HepG2 (cell line): Measurements from ENCODE around the gene ZFAND3. TPM values are rescaled to one million over a fixed set of nuclear protein-coding genes. Genes with fewer than 3 reads are reported as not detected.

ENCODE experiments used
- ATAC-seq: fragments of 200-7000 bp; cut with Tn5 transposase; 3 replicates; pipeline ENCODE4 v1.9.1; 2020; ENCODE audit warnings: mild to moderate bottlenecking, moderate library complexity
- BruUV-seq: library from RNA; stranded (reverse); fragments of 400-500 nt; replicated peaks from 2 replicates; lab custom pipeline; 2021; lab: Mats Ljungman, UMichigan
- CTCF ChIA-PET: fragments of 300-600 bp; formaldehyde crosslinking; extraction: SDS; loops from one replicate; lab custom pipeline; 2021; ENCODE audit warnings: low total read pairs, inconsistent platforms, low intra/inter-chr PET ratio; lab: Yijun Ruan, JAX
- POLR2A ChIA-PET: fragments of 350-600 bp; sonication (Branson Sonifier 250); formaldehyde crosslinking; loops from one replicate; lab custom pipeline; 2020; ENCODE audit warnings: antibody characterized with exemption, inconsistent platforms; lab: Yijun Ruan, JAX
- DNase-seq: peaks from one replicate; pipeline ENCODE4 v3.0.0-alpha.2; 2015; ENCODE audit warnings: low spot score
- FAIRE-seq: peaks from 3 replicates; lab custom pipeline; 2011; peaks lifted over from hg19 to GRCh38; lab: Jason Lieb, UNC
- H2AFZ ChIP-seq: one replicate; pipeline ENCODE4 v1.6.1; 2011; ENCODE audit warnings: low read length, inconsistent platforms
- H3K27ac ChIP-seq: fragments of 300-600 bp; 3 replicates; pipeline ENCODE4 v1.8.0; 2011; ENCODE audit warnings: mixed run types, mild to moderate bottlenecking, mixed read lengths, low read length, inconsistent platforms; ENCODE audit not compliant: insufficient read depth; ENCODE audit errors: extremely low read length
- H3K27me3 ChIP-seq, 2 experiments: fragments of 200-600 bp in 1 of 2; 2 replicates in 1 of 2; 3 replicates in 1 of 2; pipeline versions ENCODE4 v1.6.0 to v1.8.0; 2011; ENCODE audit warnings: low read length in 2 of 2, mild to moderate bottlenecking in 2 of 2, moderate library complexity in 2 of 2, inconsistent platforms in 1 of 2; ENCODE audit not compliant: insufficient read depth in 2 of 2, control insufficient read depth in 1 of 2
- H3K36me3 ChIP-seq, 2 experiments: fragments of 200-600 bp in 1 of 2; replicated peaks in 1 of 2; 2 replicates in 1 of 2; 3 replicates in 1 of 2; pipeline versions ENCODE4 v1.5.1 to v1.8.0; 2011; ENCODE audit warnings: low read length in 2 of 2, inconsistent platforms in 1 of 2; ENCODE audit not compliant: insufficient read depth in 2 of 2, control insufficient read depth in 1 of 2
- H3K4me1 ChIP-seq: 2 replicates; pipeline ENCODE4 v1.5.1; 2012; ENCODE audit warnings: low read length, inconsistent platforms; ENCODE audit not compliant: insufficient read depth
- H3K4me2 ChIP-seq: 2 replicates; pipeline ENCODE4 v1.6.0; 2011; ENCODE audit warnings: low read depth, low read length, inconsistent platforms
- H3K4me3 ChIP-seq, 3 experiments: fragments of 200-600 bp in 1 of 3; sonication (generic), shearing (Covaris generic) in 1 of 3; replicated peaks in 1 of 3; 2 replicates each; pipeline ENCODE4 v1.5.1; 2011 to 2016; ENCODE audit warnings: low read length in 3 of 3, inconsistent platforms in 2 of 3, low read depth in 2 of 3, mild to moderate bottlenecking in 2 of 3, control low read depth in 1 of 3, mixed read lengths in 1 of 3; ENCODE audit not compliant: insufficient read depth in 1 of 3
- H3K79me2 ChIP-seq: one replicate; pipeline ENCODE4 v1.6.1; 2011; ENCODE audit warnings: low read length, inconsistent platforms; ENCODE audit not compliant: insufficient read depth
- H3K9ac ChIP-seq: 2 replicates; pipeline ENCODE4 v1.6.0; 2011; ENCODE audit warnings: mild to moderate bottlenecking, low read depth, low read length, inconsistent platforms; ENCODE audit not compliant: insufficient read depth
- H3K9me3 ChIP-seq: 2 replicates; pipeline ENCODE4 v1.5.1; 2012; ENCODE audit warnings: mild to moderate bottlenecking, low read length
- H4K20me1 ChIP-seq: 2 replicates; pipeline ENCODE4 v1.6.0; 2011; ENCODE audit warnings: inconsistent platforms, mild to moderate bottlenecking, low read length, moderate library complexity; ENCODE audit not compliant: insufficient read depth
- CBFB ChIP-seq: sonication (generic); formaldehyde crosslinking; IDR thresholded peaks from 2 replicates; pipeline ENCODE4 v1.4.0; 2020; ENCODE audit warnings: missing genetic modification reagents
- ELF4 ChIP-seq: sonication (generic); formaldehyde crosslinking; IDR thresholded peaks from 2 replicates; pipeline ENCODE4 v1.5.0; 2020; ENCODE audit warnings: missing genetic modification reagents, mild to moderate bottlenecking, moderate library complexity, borderline replicate concordance
- GMEB2 ChIP-seq: IDR thresholded peaks from 2 replicates; pipeline ENCODE4 v1.6.1; 2016; ENCODE audit warnings: missing biosample characterization, missing genetic modification reagents, low read depth
- GTF3A ChIP-seq: sonication (generic); formaldehyde crosslinking; conservative IDR thresholded peaks from 2 replicates; pipeline ENCODE4 v1.4.0; 2020; ENCODE audit warnings: mild to moderate bottlenecking, missing genetic modification reagents
- KDM5A ChIP-seq: fragments of 200-600 bp; sonication (generic); IDR thresholded peaks from 2 replicates; pipeline ENCODE4 v1.7.0; 2018; ENCODE audit warnings: antibody characterized with exemption, mild to moderate bottlenecking, low read length, borderline replicate concordance
- MTF1 ChIP-seq: sonication (generic); formaldehyde crosslinking; IDR thresholded peaks from 2 replicates; pipeline ENCODE4 v1.5.0; 2020; ENCODE audit warnings: missing genetic modification reagents
- TARDBP ChIP-seq: sonication (generic); formaldehyde crosslinking; IDR thresholded peaks from 2 replicates; pipeline ENCODE4 v1.8.0; 2022; ENCODE audit warnings: mild to moderate bottlenecking, missing genetic modification reagents
- TBL1XR1 ChIP-seq: fragments of 150-350 bp; IDR thresholded peaks from 2 replicates; pipeline ENCODE4 v1.6.1; 2014; ENCODE audit warnings: borderline replicate concordance, low read length; ENCODE audit not compliant: partially characterized antibody
- U2AF2 ChIP-seq: fragments of 200-400 bp; formaldehyde crosslinking; IDR thresholded peaks from 2 replicates; pipeline ENCODE4 v1.6.1; 2017; ENCODE audit warnings: low read depth, mild to moderate bottlenecking, low read length
- XRCC5 ChIP-seq: fragments of 200-400 bp; formaldehyde crosslinking; optimal IDR thresholded peaks from 2 replicates; pipeline ENCODE3; 2017; ENCODE audit warnings: mild to moderate bottlenecking, low read length
- YEATS4 ChIP-seq: sonication (generic); formaldehyde crosslinking; IDR thresholded peaks from 2 replicates; pipeline ENCODE4 v1.4.0; 2020; ENCODE audit warnings: missing genetic modification reagents, borderline replicate concordance
- ZNF180 ChIP-seq: sonication (generic); formaldehyde crosslinking; IDR thresholded peaks from 2 replicates; pipeline ENCODE4 v1.4.0; 2020; ENCODE audit warnings: low read depth, missing genetic modification reagents, borderline replicate concordance
- ZNF644 ChIP-seq: IDR thresholded peaks from 2 replicates; pipeline ENCODE4 v1.6.1; 2016; ENCODE audit warnings: low read depth
- ZNF83 ChIP-seq: sonication (generic); formaldehyde crosslinking; IDR thresholded peaks from 2 replicates; pipeline ENCODE4 v1.4.0; 2020; ENCODE audit warnings: missing genetic modification reagents, mild to moderate bottlenecking, borderline replicate concordance
- ZSCAN25 ChIP-seq: sonication (generic); formaldehyde crosslinking; IDR thresholded peaks from 2 replicates; pipeline ENCODE4 v1.8.0; 2022; ENCODE audit warnings: mild to moderate bottlenecking, missing genetic modification reagents
- WGBS: methylation state at CpG from one replicate; pipeline ENCODE4 v1.1.6; 2017; ENCODE audit warnings: low lambda C conversion rate; 5-methylcytosine and 5-hydroxymethylcytosine counted together
- in situ Hi-C: cut with HindIII; loops from 2 replicates; pipeline ENCODE4 v1.10.0; 2017; ENCODE audit warnings: low pct_unique_long_range_greater_than_20kb; ENCODE audit not compliant: extremely low pct_ligation_motif_present
- intact Hi-C: fragments of 100-400 bp; cut with micrococcal nuclease; formaldehyde crosslinking; loops from one replicate; pipeline ENCODE4 v1.10.0; 2022; ENCODE audit not compliant: unreplicated experiment
- polyA plus RNA-seq, 8 experiments: library from polyadenylated mRNA; depleted of rRNA in 3 of 8; stranded (reverse) in 7 of 8; unstranded in 1 of 8; fragments of >200 nt; fragmentation: Illumina TruSeq in 4 of 8; extraction: Trizol in 4 of 8; gene quantifications; 2 replicates each; pipeline versions ENCODE4 v1.2.1 to v1.2.3, GENCODE V29; 2011 to 2016; ENCODE audit warnings: low read depth in 4 of 8, missing spikeins in 1 of 8, mixed read lengths in 1 of 8; ENCODE audit not compliant: insufficient read depth in 1 of 8
- total RNA-seq, 5 experiments: library from RNA; depleted of rRNA; stranded (reverse); fragments of >200 nt; fragmentation: Illumina TruSeq; extraction: Trizol; gene quantifications; 2 replicates each; pipeline ENCODE4 v1.2.3, GENCODE V29; 2016; ENCODE audit warnings: low read depth in 1 of 5
- TF ChIP-seq, protein P1 (sequence below): sonication (generic); formaldehyde crosslinking; IDR thresholded peaks from 2 replicates; pipeline ENCODE4 v1.5.0; 2020; ENCODE audit warnings: mild to moderate bottlenecking, missing genetic modification reagents, borderline replicate concordance

Gene ZFAND3
- total and polyA plus RNA-seq, 2 of the 13 experiments (the other 11 are each of a cell fraction or from before 2014, with no cell fraction given): 16.4 to 17.1 TPM

DNA sequence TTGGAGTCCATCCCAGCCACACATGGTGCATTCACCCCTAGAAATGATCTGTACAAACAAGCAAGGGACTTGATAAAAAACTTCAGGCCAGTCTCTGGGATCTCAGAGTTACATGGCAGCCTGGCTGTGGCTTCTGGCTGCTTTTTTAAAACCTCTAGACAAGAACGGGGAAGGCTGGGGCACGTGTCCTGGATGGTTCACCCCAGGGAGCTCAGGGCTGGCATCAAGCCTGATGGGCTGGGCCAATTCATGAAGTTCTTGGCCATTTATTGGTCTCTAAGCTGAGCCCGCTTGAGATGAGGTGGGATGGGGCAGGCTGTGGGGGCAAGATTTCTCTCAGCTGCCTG lies 10.4 kb upstream of the ZFAND3 start:
- WGBS: 30% methylated on average over 3 of the region's 3 CpGs
- Histone ChIP-seq H3K4me3 (no peak overlapping the region), H4K20me1 (no peaks in the 10 kb centered on the region), H3K36me3 (no peaks in the 10 kb centered on the region), H3K4me2 (no peak overlapping the region), H3K9ac (no peak overlapping the region), H3K9me3 (no peaks in the 10 kb centered on the region), H3K79me2 (no peaks in the 10 kb centered on the region), H2AFZ (no peak overlapping the region), H3K27ac (no peak overlapping the region), H3K4me1 (peaks cover 13% of the 10 kb centered on the region), H3K27me3 (0 out of 5 replicates have a peak, but pooled peaks cover 0 to 5% of the 10 kb centered on the region in 2 experiments)
- no peak for TF ChIP-seq TARDBP
- no peak for TF ChIP-seq ZSCAN25
- no peak for TF ChIP-seq TBL1XR1
- no peak for TF ChIP-seq ZNF644 (CRISPR knock-in tag)
- no peak for TF ChIP-seq KDM5A
- TF ChIP-seq GTF3A: no peak
- TF ChIP-seq, protein P1, sequence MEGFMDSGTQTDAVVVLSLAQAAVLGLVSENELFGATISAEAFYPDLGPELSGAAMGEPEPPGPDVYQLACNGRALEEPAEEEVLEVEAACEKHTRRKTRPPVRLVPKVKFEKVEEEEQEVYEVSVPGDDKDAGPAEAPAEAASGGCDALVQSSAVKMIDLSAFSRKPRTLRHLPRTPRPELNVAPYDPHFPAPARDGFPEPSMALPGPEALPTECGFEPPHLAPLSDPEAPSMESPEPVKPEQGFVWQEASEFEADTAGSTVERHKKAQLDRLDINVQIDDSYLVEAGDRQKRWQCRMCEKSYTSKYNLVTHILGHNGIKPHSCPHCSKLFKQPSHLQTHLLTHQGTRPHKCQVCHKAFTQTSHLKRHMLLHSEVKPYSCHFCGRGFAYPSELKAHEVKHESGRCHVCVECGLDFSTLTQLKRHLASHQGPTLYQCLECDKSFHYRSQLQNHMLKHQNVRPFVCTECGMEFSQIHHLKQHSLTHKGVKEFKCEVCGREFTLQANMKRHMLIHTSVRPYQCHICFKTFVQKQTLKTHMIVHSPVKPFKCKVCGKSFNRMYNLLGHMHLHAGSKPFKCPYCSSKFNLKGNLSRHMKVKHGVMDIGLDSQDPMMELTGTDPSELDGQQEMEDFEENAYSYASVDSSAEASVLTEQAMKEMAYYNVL (CRISPR knock-in tag): no peak
- no peak for TF ChIP-seq YEATS4 (CRISPR knock-in tag)
- TF ChIP-seq ZNF180 (CRISPR knock-in tag): no peak
- TF ChIP-seq ZNF83: no peak
- no peak for TF ChIP-seq MTF1 (CRISPR knock-in tag)
- no peak for TF ChIP-seq GMEB2 (CRISPR knock-in tag)
- no peak for TF ChIP-seq CBFB (CRISPR knock-in tag)
- no peak for TF ChIP-seq U2AF2
- TF ChIP-seq ELF4 (CRISPR knock-in tag): no peak
- TF ChIP-seq XRCC5: no peak
- DNase-seq: no peak
- no TSS peak for BruUV-seq
- POLR2A ChIA-PET: interaction anchor here (5.9 kb wide), 1 partner anchor 10 kb away, joined by 52 read pairs; the partner anchor contains the start of gene ZFAND3
- intact Hi-C loops (no loop called here), in situ Hi-C loops (no loop called here)
- no peak for ATAC-seq
- FAIRE-seq: no peak
- CTCF ChIA-PET: no interaction called here
